C4-2B (cell line): ENCODE results near the gene TPP1.

Source experiments
- ZFX ChIP-seq: fragments of 450-650 bp; IDR thresholded peaks from 2 replicates; pipeline ENCODE4 v1.6.1; 2017
- TF ChIP-seq, protein P1 (sequence below): fragments of 450-650 bp; conservative IDR thresholded peaks from 2 replicates; pipeline ENCODE4 v1.5.1; 2017; ENCODE audit warnings: mild to moderate bottlenecking

GRCh38 chr11:6657346-6657745, 38.1 kb upstream of the TPP1 start:
- TF ChIP-seq, protein P1, sequence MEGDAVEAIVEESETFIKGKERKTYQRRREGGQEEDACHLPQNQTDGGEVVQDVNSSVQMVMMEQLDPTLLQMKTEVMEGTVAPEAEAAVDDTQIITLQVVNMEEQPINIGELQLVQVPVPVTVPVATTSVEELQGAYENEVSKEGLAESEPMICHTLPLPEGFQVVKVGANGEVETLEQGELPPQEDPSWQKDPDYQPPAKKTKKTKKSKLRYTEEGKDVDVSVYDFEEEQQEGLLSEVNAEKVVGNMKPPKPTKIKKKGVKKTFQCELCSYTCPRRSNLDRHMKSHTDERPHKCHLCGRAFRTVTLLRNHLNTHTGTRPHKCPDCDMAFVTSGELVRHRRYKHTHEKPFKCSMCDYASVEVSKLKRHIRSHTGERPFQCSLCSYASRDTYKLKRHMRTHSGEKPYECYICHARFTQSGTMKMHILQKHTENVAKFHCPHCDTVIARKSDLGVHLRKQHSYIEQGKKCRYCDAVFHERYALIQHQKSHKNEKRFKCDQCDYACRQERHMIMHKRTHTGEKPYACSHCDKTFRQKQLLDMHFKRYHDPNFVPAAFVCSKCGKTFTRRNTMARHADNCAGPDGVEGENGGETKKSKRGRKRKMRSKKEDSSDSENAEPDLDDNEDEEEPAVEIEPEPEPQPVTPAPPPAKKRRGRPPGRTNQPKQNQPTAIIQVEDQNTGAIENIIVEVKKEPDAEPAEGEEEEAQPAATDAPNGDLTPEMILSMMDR, result no peak
- TF ChIP-seq ZFX, result no peak
